G401.6 (cell line): ENCODE results near the gene LTB4R.

ENCODE experiments used
- FAIRE-seq: peaks from 2 replicates; lab custom pipeline; 2012; peaks lifted over from hg19 to GRCh38; lab: Jason Lieb, UNC

The LTB4R gene

DNA sequence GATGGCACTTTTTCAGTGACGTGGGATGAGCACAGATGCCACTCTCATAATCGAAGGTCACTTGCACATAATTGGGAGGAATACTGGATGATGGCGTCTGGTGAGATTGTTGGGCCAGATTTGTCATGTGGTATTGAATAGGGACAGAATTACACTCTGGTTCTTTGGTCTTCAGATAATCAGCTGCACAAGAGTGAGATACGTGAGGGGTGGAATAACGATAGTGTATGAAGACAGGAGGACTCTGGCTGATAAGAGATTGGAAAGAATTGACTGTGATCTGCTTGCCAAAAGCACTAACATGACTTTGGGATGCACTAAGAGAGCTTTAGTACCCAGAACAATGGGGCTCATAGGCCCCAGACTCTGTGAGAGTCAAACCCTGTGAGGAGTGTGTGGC is 32.9 kb upstream of the LTB4R start:
- FAIRE-seq = no peak

DNA sequence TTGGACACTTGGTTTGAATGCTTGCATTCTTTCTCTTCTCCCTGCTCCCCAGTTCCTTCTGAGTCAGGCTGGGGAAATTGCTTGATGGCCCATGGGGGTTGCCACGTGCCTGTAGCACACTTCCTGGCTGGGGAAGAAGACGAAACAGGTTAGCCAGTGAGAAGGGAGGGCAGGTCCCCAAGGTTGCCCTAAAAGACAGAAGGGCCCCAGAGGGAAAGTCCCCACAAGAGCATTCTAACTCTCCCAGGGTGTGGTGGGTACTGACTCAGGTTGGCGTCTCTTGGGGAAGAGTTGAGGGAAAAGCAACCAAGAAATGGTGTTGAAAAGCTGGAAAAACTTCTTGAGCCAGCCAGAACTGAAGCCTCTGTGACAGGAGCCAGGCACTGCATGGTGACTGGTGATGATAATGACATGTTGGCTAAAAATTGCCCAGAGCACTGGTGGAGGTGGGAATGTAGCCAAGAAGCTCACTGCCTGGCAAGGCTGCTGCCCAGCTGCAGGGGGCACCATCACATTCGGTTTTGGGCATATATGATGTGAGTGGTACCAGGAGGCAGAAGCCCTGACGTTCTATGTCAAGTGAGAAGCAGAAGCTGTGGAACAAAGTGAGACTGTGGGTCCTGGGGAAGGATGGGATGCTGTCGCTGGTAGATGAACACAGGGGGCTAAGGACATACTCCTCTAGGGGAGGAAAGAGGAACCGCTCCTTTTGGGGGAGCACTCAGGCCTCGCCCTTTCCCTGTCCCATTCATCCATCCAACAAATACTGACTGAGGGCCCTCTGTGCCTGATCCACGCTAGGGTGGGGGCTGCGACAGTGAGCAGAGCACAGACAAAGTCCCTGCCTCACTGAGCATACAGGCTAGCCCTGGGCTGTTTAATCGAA is 31.8 kb upstream of the LTB4R start:
- no peak for FAIRE-seq

DNA sequence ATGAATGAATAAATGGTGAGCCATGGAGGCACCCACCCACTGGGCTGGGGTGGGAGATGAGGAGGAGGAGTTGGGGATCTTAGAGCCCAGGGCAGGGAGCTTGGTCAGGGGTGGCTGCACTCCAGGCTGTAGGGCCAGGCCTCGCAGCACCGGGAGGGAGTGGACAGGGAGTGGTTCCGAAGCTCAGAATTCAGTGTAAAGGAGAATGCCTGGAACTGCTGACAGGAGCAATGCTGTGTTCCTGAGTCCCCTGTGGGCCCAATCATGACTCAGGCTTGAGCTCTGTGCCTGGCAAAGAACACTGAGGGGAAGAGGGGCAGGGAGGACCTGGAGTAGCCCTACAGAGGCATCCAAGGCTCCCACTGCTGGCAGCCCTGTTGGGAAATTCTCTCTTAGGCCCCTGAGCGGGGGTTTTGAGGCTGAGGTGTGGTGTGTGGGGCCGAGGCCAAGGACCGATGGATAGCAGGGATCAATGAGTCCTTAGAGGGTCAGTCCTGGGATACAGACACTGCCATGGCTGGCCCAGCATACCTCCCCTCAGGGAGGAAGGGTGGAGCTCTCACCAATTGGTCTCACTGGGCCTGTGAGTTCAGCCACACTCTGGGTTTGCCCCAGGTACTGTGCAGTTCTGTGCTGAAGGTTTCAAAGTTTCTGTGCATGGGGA is 30.4 kb upstream of the LTB4R start:
- no peak for FAIRE-seq

DNA sequence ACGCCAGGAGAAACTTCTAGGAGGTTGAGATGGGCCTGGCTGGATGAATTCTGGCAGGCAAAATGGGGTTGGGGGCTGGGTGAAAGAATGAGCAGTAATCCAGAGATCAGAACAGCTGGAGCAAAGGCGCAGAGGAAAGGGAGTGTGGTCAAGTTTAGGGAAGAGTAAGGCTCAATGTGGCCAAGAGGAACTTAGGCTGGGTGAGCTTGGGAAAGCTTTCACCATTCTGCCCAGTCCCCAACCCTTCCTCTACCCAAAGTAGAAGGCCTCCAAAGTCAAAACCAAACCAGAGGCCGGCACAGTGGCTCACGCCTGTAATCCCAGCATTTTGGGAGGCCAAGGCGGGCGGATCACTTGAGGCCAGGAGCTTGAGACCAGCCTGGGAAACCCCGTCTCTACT is 29.7 kb upstream of the LTB4R start:
- no peak for FAIRE-seq

DNA sequence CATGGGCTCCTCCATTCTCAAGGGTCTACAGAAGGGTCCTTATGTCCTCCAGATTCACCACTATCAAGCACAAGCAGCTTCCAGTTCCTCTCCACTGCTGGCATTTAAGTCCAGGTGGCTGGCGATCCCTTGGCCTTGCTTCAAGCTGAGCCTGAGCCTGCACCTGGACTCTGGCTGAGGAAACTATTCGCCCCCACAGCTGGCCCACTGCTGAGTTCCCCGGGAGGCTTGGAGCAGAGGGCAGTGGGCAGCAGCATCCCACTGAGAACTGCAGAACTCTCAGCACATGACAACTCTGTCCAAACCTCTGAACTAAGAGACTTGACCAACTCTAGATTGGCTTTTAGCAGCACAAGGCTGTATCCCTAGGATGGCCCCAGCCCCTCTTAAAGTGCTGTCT is 28.6 kb upstream of the LTB4R start:
- FAIRE-seq = no peak

DNA sequence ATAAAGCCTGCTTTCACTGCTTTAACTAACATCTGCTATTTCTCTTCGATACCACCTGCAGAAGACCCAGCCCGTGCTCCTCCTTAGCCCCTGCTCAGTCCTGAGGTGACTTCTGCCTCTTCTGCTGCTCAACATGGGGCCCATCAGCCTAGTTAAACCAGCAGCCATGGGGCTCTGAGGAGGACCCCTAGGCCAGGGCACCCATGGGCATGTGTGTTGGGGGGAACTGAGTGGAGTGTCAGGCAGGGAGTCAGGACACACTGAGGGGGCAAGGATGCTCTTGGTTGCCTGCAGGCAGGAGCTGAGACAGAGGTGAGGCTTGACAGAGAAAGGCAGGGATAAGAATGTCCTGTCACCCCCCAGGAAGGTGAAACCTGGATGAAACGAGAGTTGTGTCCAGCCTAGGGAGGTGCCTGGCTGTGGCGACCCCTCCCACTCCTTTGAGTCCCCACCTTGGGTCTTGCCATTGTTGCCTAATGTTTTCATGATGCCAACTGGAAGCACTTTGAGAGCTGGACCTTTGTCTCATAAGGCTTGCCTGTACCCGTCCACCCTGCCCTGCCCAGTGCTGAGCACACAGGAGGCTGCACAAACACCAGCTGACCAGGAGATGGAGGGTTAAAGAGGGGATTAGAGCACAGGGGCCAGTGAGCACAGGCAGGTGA is 27.4 kb upstream of the LTB4R start:
- no peak for FAIRE-seq

DNA sequence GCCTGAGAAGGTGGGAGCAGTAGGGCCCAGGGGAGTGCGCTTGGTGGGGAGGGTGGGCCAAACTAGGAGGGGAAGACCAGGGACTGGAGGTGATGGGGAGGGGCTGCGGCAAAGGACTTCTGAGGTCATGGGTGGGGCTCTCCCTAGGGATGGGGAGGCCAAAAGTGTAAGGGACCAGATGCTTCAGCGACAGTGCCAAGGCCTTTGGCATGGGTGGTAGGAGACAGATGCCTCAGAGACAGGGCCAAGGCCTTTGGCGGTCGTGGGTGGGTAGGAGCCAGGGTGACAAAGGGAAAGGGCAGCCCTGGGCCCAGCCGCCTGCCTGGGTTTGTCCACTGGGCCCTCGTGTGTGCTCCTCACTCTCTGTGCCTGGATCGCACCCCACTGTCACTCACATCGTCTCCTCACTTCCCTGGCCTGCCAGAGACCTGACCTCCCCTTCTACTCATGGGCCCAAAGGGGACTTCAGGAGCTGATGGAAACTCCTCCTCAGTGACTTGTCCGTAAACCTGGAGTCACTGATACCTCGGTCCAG is 26.7 kb upstream of the LTB4R start:
- FAIRE-seq = no peak

DNA sequence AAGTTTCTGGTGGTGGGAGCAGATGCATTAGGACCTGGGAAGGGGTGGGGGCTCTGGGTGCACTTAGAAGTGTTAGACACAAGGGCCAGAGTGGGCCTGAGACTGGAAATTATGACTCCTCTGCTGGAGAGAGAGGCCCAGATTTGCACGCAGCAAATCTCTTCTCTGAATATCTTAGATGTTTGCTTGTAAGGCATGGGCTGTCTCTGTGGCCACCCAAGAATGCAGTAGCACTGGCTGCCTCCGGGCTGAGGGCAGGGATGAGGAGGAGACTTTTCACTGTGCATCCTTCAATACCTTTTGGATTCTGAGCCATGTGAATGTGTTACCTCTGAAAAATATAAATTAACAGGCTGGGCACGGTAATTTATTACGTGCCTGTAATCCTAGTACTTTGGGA is 26.0 kb upstream of the LTB4R start:
- no peak for FAIRE-seq

DNA sequence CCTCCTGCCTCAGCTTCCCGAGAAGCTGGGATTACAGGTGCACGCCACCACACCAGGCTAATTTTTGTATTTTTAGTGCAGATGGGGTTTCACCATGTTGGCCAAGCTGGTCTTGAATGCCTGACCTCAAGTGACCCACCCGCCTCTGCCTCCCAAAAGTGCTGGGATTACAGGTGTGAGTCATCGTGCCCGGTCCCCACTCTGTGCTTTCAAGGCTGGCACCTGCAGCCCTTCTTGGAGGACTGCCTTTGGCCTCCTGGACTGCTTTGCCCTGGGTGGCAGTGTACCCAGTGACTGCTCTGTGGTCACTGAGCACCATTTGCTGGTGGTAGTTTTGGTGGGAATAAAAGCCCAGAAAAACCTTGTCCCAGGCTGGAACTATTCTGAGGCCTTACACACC is 24.3 kb upstream of the LTB4R start:
- no peak for FAIRE-seq

DNA sequence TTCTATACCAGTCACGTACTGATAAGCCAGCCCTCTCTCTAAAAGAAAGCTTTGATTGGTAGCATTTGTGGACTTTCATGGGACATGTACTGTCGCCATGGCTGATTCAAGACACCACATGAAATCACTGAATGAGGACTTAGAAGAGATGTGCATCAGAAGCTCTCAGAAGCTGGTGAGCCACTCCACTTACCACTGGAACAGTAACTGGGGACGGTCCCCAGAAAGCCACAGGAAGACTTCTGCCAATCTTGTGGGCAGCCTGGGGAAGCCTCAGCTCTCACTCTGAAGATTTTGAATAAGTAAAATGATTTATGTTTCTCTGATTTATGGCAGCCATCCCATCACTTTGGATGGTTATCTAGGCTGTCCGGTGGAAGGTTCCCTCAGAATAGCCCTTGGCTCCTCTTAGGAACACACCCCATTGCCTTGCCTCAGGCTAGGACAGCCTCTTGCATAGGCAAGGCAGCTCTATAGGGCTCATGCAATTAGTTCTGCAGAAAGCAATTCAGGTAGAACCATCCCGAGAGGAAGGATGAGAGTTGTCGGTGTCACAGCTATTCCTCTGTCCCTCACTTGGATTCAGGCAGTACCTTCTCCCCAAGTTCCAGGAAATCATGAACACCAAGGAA is 21.5 kb upstream of the LTB4R start:
- FAIRE-seq = no peak

DNA sequence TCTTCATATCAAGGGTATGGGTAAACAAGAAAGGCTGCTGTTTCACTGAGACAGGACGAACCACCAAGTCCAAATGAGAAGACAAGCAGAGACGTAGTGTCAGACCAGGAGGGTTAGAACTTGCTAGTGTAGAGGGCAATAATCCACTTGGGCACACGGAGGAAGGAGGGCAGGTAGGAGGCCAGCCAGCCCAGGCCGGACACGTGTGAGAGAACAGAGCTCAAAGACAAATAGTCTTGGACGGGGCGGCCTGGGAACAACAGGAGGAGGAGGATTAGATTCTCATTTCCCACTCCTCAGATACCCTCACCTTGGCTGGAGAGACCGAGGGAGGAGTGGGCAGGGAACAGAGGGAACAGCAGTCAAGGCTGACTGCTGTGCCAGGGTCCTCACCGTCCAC is 20.6 kb upstream of the LTB4R start:
- FAIRE-seq = no peak

DNA sequence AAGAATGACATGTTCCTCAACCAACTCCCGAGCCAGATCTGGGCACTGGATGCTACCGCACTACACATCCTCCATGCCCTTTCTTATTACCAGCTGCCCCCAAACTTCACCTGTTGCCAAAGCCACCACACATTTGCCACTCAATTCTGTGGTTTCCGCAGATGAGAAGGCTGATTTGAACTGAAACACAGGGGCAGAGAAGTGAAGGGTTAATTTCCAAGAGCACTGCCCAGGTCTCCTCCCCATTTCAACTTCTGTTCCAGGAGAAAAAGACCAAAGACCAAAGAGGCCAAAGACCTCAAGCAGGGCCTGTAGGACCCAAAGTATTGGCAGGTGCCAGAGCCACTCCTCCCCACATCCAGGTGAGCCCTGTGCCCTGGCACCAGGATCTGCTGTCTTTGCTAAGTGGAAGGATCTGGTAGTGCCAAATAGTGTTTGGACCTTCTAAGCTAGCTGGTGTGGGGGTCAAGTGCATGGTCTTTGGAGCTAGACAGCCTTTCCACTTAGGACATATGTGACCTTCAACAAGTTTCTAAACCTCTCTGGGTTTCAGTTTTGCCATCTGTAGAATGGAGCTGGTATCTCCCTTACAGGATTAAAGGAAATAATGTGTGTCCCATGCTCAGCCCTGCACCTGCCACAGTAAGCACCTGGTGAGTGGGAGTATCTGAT is 19.7 kb upstream of the LTB4R start:
- FAIRE-seq = no peak

DNA sequence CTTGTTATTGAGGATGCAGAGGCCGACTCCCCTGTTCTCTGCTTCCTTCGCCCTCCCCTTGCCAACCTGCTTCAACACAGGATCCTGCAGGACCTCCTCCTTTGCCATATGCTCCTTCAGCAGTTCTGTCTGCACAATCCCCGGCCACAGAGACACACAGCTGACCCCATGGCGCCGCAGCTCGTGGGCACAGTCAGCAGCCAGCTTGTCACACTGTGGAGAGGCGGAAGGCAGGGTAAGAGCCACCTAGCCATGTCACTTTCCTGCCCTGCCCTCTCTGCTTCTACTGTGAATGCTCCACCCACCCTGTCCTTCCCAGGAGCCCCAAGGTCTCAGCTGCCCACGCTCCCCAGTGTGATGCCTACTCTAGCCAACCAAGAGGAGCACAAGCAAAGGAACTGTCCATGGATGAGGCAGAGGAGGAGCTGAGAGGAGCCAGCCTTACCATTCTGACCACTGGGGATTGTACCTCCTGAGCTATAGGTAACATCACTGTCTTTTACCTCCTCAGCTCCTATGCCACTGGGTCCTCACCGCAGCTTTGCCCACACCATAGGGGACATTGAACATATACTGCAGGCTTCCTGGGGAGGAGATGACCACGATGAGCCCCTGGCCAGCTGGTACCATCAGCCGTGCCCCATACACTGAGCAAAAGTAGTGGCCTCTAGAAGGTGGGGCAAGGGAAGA is 19.0 kb upstream of the LTB4R start:
- no peak for FAIRE-seq

DNA sequence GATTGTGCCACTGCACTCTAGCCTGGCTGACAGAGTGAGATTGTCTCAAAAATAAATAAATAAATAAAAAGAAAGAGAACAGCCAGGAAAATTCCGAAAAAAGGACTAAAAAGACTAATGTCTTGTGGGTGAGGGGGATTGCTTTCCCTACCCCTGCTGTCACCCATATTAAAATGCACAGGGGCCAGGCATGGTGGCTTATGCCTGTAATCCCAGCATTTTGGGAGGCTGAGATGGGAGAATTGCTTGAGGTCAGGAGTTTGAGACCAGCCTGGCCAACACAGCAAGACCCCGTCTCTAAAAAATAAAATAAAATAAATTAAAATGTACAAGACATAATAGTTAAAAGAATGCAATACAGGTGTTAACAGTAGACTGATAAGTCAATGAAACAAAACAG is 17.8 kb upstream of the LTB4R start:
- FAIRE-seq = no peak

DNA sequence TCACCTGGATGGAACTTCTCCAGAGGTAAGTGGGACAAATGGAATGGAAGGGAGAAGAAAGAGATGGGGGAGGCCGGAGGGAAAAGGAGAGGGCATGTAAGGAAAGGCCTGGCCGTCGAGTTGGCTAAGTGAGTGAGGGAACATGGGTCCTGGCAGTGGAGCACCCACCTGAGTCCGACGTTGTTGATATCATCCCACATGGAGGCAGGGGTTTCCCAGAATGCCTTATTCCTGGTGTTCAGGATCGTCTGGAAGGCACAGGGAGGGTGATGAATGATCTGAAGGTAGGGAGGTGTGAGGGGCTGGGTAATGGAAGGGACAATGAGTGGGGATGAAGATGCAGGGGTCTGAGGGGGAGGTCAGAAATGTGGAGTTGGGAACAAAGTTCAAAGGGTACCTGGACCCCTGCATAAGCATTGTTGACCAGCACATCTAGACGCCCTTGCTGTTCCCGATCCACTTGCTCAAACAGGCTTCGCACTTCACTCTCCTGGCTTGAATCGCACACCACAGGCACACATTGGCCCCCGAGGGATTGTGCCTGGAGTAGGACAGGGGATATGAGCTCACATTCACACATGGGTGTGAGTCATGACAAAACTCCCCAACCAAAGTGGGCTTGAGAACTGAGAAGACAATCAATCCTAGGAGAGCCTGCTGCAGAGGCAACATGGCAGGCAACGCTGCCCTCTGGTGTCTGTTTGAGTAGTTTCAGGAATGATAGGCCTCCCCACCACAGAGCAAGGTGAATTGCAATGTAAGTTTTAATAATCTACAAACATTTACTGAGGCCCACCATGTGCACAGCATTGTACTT is 14.8 kb upstream of the LTB4R start:
- FAIRE-seq = peak; percentile 46

DNA sequence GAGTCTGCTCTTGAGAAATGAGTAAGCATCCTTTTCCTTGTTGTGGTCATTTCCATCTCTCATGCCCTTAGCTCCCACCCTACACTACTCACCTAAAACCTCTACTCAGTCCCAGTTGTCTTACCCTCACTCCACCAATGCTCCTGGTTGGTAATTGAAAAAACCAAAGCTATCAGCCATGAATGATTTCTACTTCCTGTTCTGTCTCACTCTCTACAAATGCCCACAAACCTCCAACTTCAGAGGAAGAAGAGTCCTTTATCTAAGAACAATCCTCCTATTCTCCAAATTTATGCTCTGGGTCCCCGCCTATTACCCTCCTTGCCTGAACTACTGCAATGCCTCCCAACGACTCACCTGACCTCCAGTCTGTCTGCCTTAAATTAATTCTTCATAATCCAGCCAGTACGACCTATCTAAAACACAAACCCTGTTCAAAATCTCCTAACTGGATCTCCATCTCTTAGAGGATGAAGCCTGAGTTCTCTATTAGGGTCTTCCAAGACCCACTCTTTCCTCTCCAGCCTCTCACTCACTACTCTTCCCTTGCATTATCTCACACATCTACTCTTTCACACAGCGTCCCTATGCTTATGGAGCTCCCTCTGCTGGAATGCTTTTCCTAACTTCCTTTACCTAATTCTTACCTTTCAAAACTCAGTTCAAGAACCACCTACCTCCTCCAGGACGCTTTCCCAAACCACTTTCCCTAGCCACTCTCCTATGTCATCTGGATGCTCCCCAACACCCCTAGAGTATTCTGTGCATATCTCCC is 13.9 kb upstream of the LTB4R start:
- no peak for FAIRE-seq

DNA sequence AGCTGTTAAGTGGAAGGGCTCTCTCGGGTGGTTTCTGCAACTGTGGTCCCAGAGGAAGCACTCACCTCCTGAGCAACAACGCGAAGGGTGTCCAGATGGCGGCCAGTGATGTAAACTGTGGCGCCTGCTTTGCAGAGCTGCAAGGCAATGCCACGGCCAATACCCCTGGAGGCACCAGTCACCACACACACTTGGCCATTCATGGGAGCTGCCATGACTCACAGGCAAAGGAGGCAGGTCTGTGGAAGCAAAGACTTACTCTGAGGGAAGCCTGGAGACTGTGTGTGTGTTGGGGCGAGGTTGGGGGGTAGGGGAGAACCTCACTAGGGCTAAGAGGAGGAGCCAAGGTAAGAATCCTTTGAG is 12.4 kb upstream of the LTB4R start:
- FAIRE-seq = no peak

DNA sequence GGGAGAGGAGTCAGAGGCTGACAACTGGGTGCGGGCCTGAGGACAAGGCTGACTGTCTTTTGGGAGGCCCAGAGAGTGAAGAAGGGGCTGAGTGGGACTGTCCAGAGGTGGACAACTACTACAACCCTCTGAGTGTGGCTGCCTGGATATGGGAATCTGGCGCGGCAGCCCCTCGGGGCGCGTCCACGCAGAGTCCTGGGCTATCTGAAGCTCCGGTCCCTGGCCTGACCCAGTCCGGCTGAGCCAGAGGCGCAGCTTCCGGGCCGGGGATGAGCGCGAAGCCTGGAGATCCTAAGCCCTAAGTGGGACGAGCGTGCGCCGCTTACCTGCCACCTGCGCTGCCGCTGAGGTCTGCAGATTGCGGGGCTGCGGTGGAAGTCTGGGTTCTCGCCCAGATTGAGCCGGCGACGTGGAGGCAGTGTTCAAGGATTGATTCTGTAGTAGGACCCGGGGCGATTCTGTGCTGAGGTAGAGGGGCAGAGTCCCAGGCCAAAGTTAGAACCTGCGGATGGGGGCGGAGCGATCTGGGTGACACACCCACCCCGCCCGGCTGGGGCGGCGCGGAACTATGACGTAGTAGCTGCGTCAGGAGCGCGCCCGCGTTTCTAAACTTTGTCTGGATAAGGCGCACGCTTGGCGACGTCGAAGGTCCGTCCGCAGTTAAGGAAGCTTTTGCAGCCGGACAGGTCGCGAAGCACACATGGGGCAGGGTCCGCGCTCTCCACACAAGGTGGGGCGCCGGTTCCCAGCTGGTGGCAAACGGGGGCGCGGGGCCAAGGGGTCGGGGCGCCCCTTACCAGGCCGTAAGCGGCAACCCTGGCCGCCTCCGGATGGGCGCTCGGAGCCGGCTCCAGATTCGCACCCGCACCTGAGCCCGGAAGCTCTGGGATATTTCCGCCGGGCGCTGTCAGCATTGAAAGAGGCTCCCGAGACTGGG is 11.8 kb upstream of the LTB4R start, which contains the start of the genes DHRS1 and NOP9:
DHRS1 (minus strand) TSS at position 526 of the 937 bp plus-strand sequence. CDS start 674 bp downstream, outside the sequence.
NOP9 (plus strand) TSS at position 596 of the 937 bp plus-strand sequence; CDS start at position 701, 105 bp downstream.
- FAIRE-seq = peak; percentile 91
